GM23338 (cell line): Measurements from ENCODE around the gene ALDOA. TPM values are rescaled to one million over a fixed set of nuclear protein-coding genes. Genes with fewer than 3 reads are reported as not detected.

Experiments
- ATAC-seq: fragments of 200-7000 bp; cut with Tn5 transposase; 3 replicates; pipeline ENCODE4 v1.9.1; 2020
- DNase-seq: peaks from one replicate; pipeline ENCODE4 v3.0.0-alpha.2; 2015; ENCODE audit warnings: low spot score
- H2AFZ ChIP-seq: fragments of 200-600 bp; sonication (generic); 2 replicates; pipeline ENCODE4 v1.8.0; 2016; ENCODE audit warnings: antibody characterized with exemption, mild to moderate bottlenecking, moderate library complexity
- H3F3A ChIP-seq: fragments of 200-600 bp; sonication (generic); replicated peaks from 2 replicates; pipeline ENCODE4 v1.8.0; 2017; ENCODE audit warnings: antibody characterized with exemption, mixed run types, low read depth
- H3K27ac ChIP-seq: fragments of 200-600 bp; sonication (generic); 2 replicates; pipeline ENCODE4 v1.6.1; 2016; ENCODE audit warnings: low read depth
- H3K27me3 ChIP-seq: fragments of 200-600 bp; sonication (generic); 2 replicates; pipeline ENCODE4 v1.8.0; 2016; ENCODE audit warnings: mild to moderate bottlenecking, mixed run types, moderate library complexity; ENCODE audit not compliant: insufficient read depth
- H3K36me3 ChIP-seq: fragments of 200-600 bp; sonication (generic); 2 replicates; pipeline ENCODE4 v1.8.0; 2016; ENCODE audit warnings: mild to moderate bottlenecking; ENCODE audit not compliant: insufficient read depth
- H3K4me1 ChIP-seq: fragments of 200-600 bp; sonication (generic); 2 replicates; pipeline ENCODE4 v1.8.0; 2016; ENCODE audit warnings: mild to moderate bottlenecking, moderate library complexity; ENCODE audit not compliant: insufficient read depth
- H3K4me2 ChIP-seq: fragments of 200-600 bp; sonication (generic); 2 replicates; pipeline ENCODE4 v1.7.1; 2017; ENCODE audit warnings: mixed run types
- H3K4me3 ChIP-seq: fragments of 200-600 bp; sonication (generic); 2 replicates; pipeline ENCODE4 v1.6.1; 2016; ENCODE audit warnings: mixed run types
- H3K79me2 ChIP-seq: fragments of 200-600 bp; sonication (generic); replicated peaks from 2 replicates; pipeline ENCODE4 v1.8.0; 2017; ENCODE audit warnings: mild to moderate bottlenecking; ENCODE audit not compliant: insufficient read depth
- H3K9me2 ChIP-seq: fragments of 200-600 bp; sonication (generic); 2 replicates; pipeline ENCODE4 v1.8.0; 2017; ENCODE audit not compliant: insufficient read depth
- H4K20me1 ChIP-seq: fragments of 200-600 bp; sonication (generic); replicated peaks from 2 replicates; pipeline ENCODE4 v1.8.0; 2017; ENCODE audit warnings: mild to moderate bottlenecking; ENCODE audit not compliant: insufficient read depth
- H3K27ac Mint-ChIP-seq: 2 replicates; pipeline ENCODE4 v1.8.0; 2020; ENCODE audit warnings: inconsistent platforms, mild to moderate bottlenecking, moderate library complexity, mixed read lengths
- H3K27me3 Mint-ChIP-seq: 3 replicates; pipeline ENCODE4 v1.8.0; 2022; ENCODE audit warnings: low read depth, mild to moderate bottlenecking, moderate library complexity, mixed read lengths, inconsistent platforms; ENCODE audit not compliant: insufficient read depth, poor library complexity
- H3K36me3 Mint-ChIP-seq: 3 replicates; pipeline ENCODE4 v1.8.0; 2021; ENCODE audit warnings: low read depth, mild to moderate bottlenecking, inconsistent platforms, moderate library complexity, mixed read lengths
- H3K4me1 Mint-ChIP-seq: 3 replicates; pipeline ENCODE4 v1.8.0; 2020; ENCODE audit warnings: mild to moderate bottlenecking, inconsistent platforms, mixed read lengths
- H3K4me3 Mint-ChIP-seq: 3 replicates; pipeline ENCODE4 v1.8.0; 2021; ENCODE audit warnings: moderate library complexity, mild to moderate bottlenecking, inconsistent platforms, mixed read lengths
- H3K9me3 Mint-ChIP-seq: 3 replicates; pipeline ENCODE4 v1.8.0; 2020; ENCODE audit warnings: moderate library complexity, mild to moderate bottlenecking, inconsistent platforms, mixed read lengths
- CREB1 ChIP-seq: fragments of 250-450 bp; sonication (Bioruptor Pico); IDR thresholded peaks from 2 replicates; pipeline ENCODE4 v1.5.0; 2020; ENCODE audit warnings: low read depth, mild to moderate bottlenecking, moderate library complexity
- CTCF ChIP-seq, 2 experiments: fragments of 200-600 bp in 1 of 2; sonication (generic) in 1 of 2; conservative IDR thresholded peaks; 2 replicates each; pipeline versions ENCODE4 v1.5.1 to v1.6.1; 2016 to 2017; ENCODE audit warnings: antibody characterized with exemption in 2 of 2, low read depth in 2 of 2, mild to moderate bottlenecking in 2 of 2, moderate library complexity in 1 of 2
- ETS1 ChIP-seq: IDR thresholded peaks from 2 replicates; pipeline ENCODE4 v1.6.1; 2016; ENCODE audit warnings: antibody characterized with exemption
- EZH2phosphoT487 ChIP-seq: fragments of 200-600 bp; sonication (generic); IDR thresholded peaks from one replicate; pipeline ENCODE4 v1.8.1; 2018; ENCODE audit warnings: antibody characterized with exemption; ENCODE audit not compliant: unreplicated experiment
- POLR2AphosphoS5 ChIP-seq: IDR thresholded peaks from 2 replicates; pipeline ENCODE4 v1.6.1; 2016; ENCODE audit warnings: antibody characterized with exemption, low read depth
- REST ChIP-seq: IDR thresholded peaks from one replicate; pipeline ENCODE4 v1.6.1; 2018; ENCODE audit warnings: antibody characterized with exemption; ENCODE audit not compliant: unreplicated experiment
- ZNF114 ChIP-seq: fragments of 250-450 bp; sonication (Bioruptor Pico); IDR thresholded peaks from 2 replicates; pipeline ENCODE4 v1.5.0; 2020; ENCODE audit warnings: mild to moderate bottlenecking, moderate library complexity
- ZNF331 ChIP-seq: fragments of 250-450 bp; sonication (Bioruptor Pico); IDR thresholded peaks from 2 replicates; pipeline ENCODE4 v1.5.0; 2020; ENCODE audit warnings: low read depth, mild to moderate bottlenecking, moderate library complexity
- polyA plus RNA-seq: library from polyadenylated mRNA; unstranded; fragments of >200 nt; fragmentation: Nextera tagmentation; extraction: Ambion mirVana; gene quantifications from 2 replicates; pipeline ENCODE4 v1.2.1, GENCODE V29; 2016
- total RNA-seq: library from RNA; depleted of rRNA; stranded (reverse); fragments of >200 nt; shearing (Covaris generic); gene quantifications from 2 replicates; pipeline ENCODE4 v1.2.3, GENCODE V29; 2014

Gene ALDOA
- total and polyA plus RNA-seq, 2 experiments from 2014 or later, result 1,054 to 1,306 TPM

DNA sequence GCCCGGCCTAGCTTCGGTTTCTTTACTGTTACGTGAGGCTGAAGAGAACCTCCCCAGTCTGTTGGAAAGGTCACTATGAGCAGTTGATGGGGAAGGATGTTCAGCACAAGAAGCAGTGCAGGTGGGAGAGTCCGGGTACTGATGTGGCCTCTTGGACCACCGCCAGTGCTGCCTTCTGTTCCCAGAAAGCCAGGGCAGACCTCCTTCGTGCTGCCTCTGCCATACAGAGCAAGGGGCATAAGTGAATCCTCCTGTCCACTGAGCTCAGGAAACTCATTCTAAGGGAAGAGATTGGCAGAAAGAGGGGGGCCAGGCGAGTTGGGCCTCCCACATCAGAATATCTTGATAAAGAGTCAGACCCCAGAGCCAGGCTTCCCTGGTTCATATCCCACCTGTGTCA, 13.9 kb downstream of the ALDOA start (continued):
- TF ChIP-seq REST (no peak), POLR2AphosphoS5 (no peak), EZH2phosphoT487 (no peak), CTCF (conservative IDR thresholded peaks at IDR 0.05; ENCODE audit: low read depth in 2 of 2) (no peak), CREB1 (CRISPR knock-in tag) (no peak), ZNF331 (CRISPR knock-in tag) (no peak), ETS1 (no peak)

- Histone ChIP-seq H3K36me3 (peaks cover 9% of the 10 kb centered on the region), H3K27ac (no peak overlapping the region), H2AFZ (no peak overlapping the region), H3K4me2 (no peak overlapping the region), H3K4me1 (peaks cover 6% of the 10 kb centered on the region; the same call in 1 of the 2 replicates), H3K4me3 (no peak overlapping the region), H4K20me1 (peaks cover 10% of the 10 kb centered on the region), H3K27me3 (no peaks in the 10 kb centered on the region), H3K9me2 (no peaks in the 10 kb centered on the region), H3F3A (0 out of 2 replicates have a peak, but pooled peaks cover 6% of the 10 kb centered on the region), H3K79me2 (peaks cover 18% of the 10 kb centered on the region)
- Mint-ChIP-seq H3K27me3 (peaks cover 12% of the 10 kb centered on the region), H3K4me1 (no peaks in the 10 kb centered on the region; the same call in 2 of the 3 replicates), H3K9me3 (no peaks in the 10 kb centered on the region; the same call in 2 of the 3 replicates), H3K4me3 (no peak overlapping the region; the same call in 2 of the 3 replicates), H3K27ac (no peak overlapping the region), H3K36me3 (peaks cover 73% of the 10 kb centered on the region)
- ATAC-seq (peak; percentile 46), DNase-seq (no peak)
- TF ChIP-seq ZNF114 (CRISPR knock-in tag) (no peak), CTCF (conservative IDR thresholded peaks at IDR 0.05; ENCODE audit: low read depth in 2 of 2) (peak; percentile 34 to 47; a peak in 3 of 4 replicates), EZH2phosphoT487 (no peak)
Measured at GRCh38 chr16:30082545-30083090, 17.1 kb downstream of the ALDOA start.
